Lung microvascular endothelial cell (primary cell): Measurements from ENCODE around the gene AGT. TPM values are rescaled to one million over a fixed set of nuclear protein-coding genes. Genes with fewer than 3 reads are reported as not detected.

Experiments
- total RNA-seq: library from RNA; depleted of rRNA; stranded (reverse); fragments of >200 nt; gene quantifications from 2 replicates; pipeline ENCODE4 v1.2.1, GENCODE V29; 2014

Gene AGT
- total RNA-seq, 1 donor from 2014 or later, result not detected

Other genes starting within 250 kb of the AGT start
- gene COG2, start 71.6 kb downstream of the AGT start, total RNA-seq, result 11.3 and 14.1 TPM in 2 replicates
- not detected in 2 replicates for gene CAPN9, start 33.3 kb upstream of the AGT start, total RNA-seq
- 15.5 and 16.1 TPM in 2 replicates for gene C1orf198, start 154.4 kb upstream of the AGT start, total RNA-seq